Activated CD4-positive, alpha-beta T cell treated with anti-CD3 and anti-CD28 coated beads, Interleukin-10, Interleukin-2, amounts not matched to agents 100 ng/mL and 50 ng/mL, durations not matched to agents 16 hours and 8 hours (primary cell): ENCODE measurements around the gene TRIM38.
"Not testable (repeated sequence)": the region's sequence is repeated elsewhere in the genome, so short reads cannot be mapped to it uniquely, and the experiment has no call there.

Experiments
- DNase-seq: peaks from one replicate; pipeline ENCODE4 v3.0.0-alpha.2; 2020

Gene TRIM38

GRCh38 chr6:25972128-25972527 is 9.5 kb downstream of the TRIM38 start:
- no peak for DNase-seq

GRCh38 chr6:25972902-25973301 is 10.3 kb downstream of the TRIM38 start:
- no peak for DNase-seq

GRCh38 chr6:25973923-25974555 is 11.4 kb downstream of the TRIM38 start:
- DNase-seq = no peak

- DNase-seq = peak; percentile 65
Measured at GRCh38 chr6:25975923-25976560, 13.4 kb downstream of the TRIM38 start.

GRCh38 chr6:25980935-25981334 is 18.3 kb downstream of the TRIM38 start:
- no peak for DNase-seq

- no peak for DNase-seq
Measured at GRCh38 chr6:25981568-25982263, 19.1 kb downstream of the TRIM38 start.

GRCh38 chr6:25984265-25984664 is 21.7 kb downstream of the TRIM38 start:
- no peak for DNase-seq

- DNase-seq = no peak
Measured at GRCh38 chr6:25987845-25988244, 25.2 kb downstream of the TRIM38 start.

GRCh38 chr6:25990172-25990873 is 27.7 kb downstream of the TRIM38 start:
- DNase-seq = no peak

- peak; percentile 53 for DNase-seq
Measured at GRCh38 chr6:25991785-25992412, 29.3 kb downstream of the TRIM38 start.

GRCh38 chr6:25992413-25993340 is 30.1 kb downstream of the TRIM38 start:
- peak; percentile 95 for DNase-seq

- DNase-seq = not testable (repeated sequence)
Measured at GRCh38 chr6:25993341-25993684, 30.7 kb downstream of the TRIM38 start.

- no peak for DNase-seq
Measured at GRCh38 chr6:25995507-25995906, 32.9 kb downstream of the TRIM38 start.

- no peak for DNase-seq
Measured at GRCh38 chr6:25997921-25998320, 35.3 kb downstream of the TRIM38 start.

- no peak for DNase-seq
Measured at GRCh38 chr6:25998379-25998778, 35.8 kb downstream of the TRIM38 start.

- DNase-seq = not testable (repeated sequence)
Measured at GRCh38 chr6:25999225-25999624, 36.6 kb downstream of the TRIM38 start.

GRCh38 chr6:26000366-26001144 is 38.0 kb downstream of the TRIM38 start:
- no peak for DNase-seq

GRCh38 chr6:26003102-26003694 is 40.6 kb downstream of the TRIM38 start:
- peak; percentile 44 for DNase-seq

- no peak for DNase-seq
Measured at GRCh38 chr6:26006086-26006939, 43.7 kb downstream of the TRIM38 start.

GRCh38 chr6:26006940-26007305 is 44.3 kb downstream of the TRIM38 start:
- not testable (repeated sequence) for DNase-seq
